K562 (cell line): Measurements from ENCODE around the gene ZMAT3. TPM values are rescaled to one million over a fixed set of nuclear protein-coding genes. Genes with fewer than 3 reads are reported as not detected.
A peak's percentile ranks its signal among the peaks of the same experiment; 100 is the strongest.

ENCODE experiments used
- ATF1 ChIP-seq, 2 experiments: fragments of 450-650 bp in 1 of 2; IDR thresholded peaks; 2 replicates each; pipeline ENCODE4 v1.6.1; 2016; ENCODE audit warnings: missing compliant biosample characterization in 1 of 2, missing genetic modification characterization in 1 of 2
- ATF3 ChIP-seq, 2 experiments: fragments of 450-650 bp in 1 of 2; sonication (generic) in 1 of 2; formaldehyde crosslinking in 1 of 2; IDR thresholded peaks in 1 of 2; conservative IDR thresholded peaks in 1 of 2; 2 replicates each; pipeline versions ENCODE4 v1.6.1 to v1.8.1; 2016 to 2023; ENCODE audit warnings: mild to moderate bottlenecking in 2 of 2, moderate library complexity in 2 of 2, inconsistent platforms in 1 of 2, missing genetic modification reagents in 1 of 2
- ATF7 ChIP-seq: fragments of 450-650 bp; IDR thresholded peaks from 2 replicates; pipeline ENCODE4 v1.7.1; 2014; ENCODE audit warnings: mild to moderate bottlenecking, moderate library complexity
- CCAR2 ChIP-seq: fragments of 200-400 bp; formaldehyde crosslinking; IDR thresholded peaks from 2 replicates; pipeline ENCODE4 v1.6.1; 2017; ENCODE audit warnings: mild to moderate bottlenecking, low read depth, low read length
- DPF2 ChIP-seq: fragments of 450-650 bp; IDR thresholded peaks from 2 replicates; pipeline ENCODE4 v1.6.1; 2016
- FOSL1 ChIP-seq: fragments of 200-800 bp; sonication (Bioruptor generic); conservative IDR thresholded peaks from 2 replicates; pipeline ENCODE4 v1.6.1; 2016; ENCODE audit warnings: missing genetic modification characterization, missing compliant biosample characterization
- HEY1 ChIP-seq: fragments of 250-450 bp; sonication (Bioruptor Pico); IDR thresholded peaks from 2 replicates; pipeline ENCODE4 v1.5.0; 2020; ENCODE audit warnings: mild to moderate bottlenecking, moderate library complexity, borderline replicate concordance
- MAFF ChIP-seq: IDR thresholded peaks from 2 replicates; pipeline ENCODE4 v1.6.1; 2012; ENCODE audit warnings: low read length, improper control_type of control experiment
- MAFG ChIP-seq: fragments of 450-650 bp; conservative IDR thresholded peaks from 2 replicates; pipeline ENCODE4 v1.6.1; 2016; ENCODE audit warnings: missing genetic modification characterization, missing compliant biosample characterization
- MED1 ChIP-seq: sonication (generic); formaldehyde crosslinking; IDR thresholded peaks from 2 replicates; pipeline ENCODE4 v1.8.1; 2023; ENCODE audit warnings: missing genetic modification reagents, borderline replicate concordance
- MEIS2 ChIP-seq: fragments of 450-650 bp; IDR thresholded peaks from 2 replicates; pipeline ENCODE4 v1.6.1; 2014; ENCODE audit warnings: mild to moderate bottlenecking; ENCODE audit not compliant: partially characterized antibody
- NFE2 ChIP-seq: IDR thresholded peaks from 2 replicates; pipeline ENCODE4 v1.6.1; 2014; ENCODE audit warnings: antibody characterized with exemption, low read depth
- PBX2 ChIP-seq, 2 experiments: IDR thresholded peaks in 1 of 2; conservative IDR thresholded peaks in 1 of 2; 2 replicates each; pipeline ENCODE4 v1.6.1; 2016; ENCODE audit warnings: low read depth in 2 of 2, mild to moderate bottlenecking in 1 of 2, missing compliant biosample characterization in 1 of 2, missing genetic modification characterization in 1 of 2, moderate library complexity in 1 of 2
- RCOR1 ChIP-seq, 2 experiments: IDR thresholded peaks; 2 replicates each; pipeline ENCODE4 v1.6.1; 2012; ENCODE audit warnings: low read depth in 2 of 2, low read length in 2 of 2, borderline replicate concordance in 1 of 2, improper control_type of control experiment in 1 of 2
- SMAD4 ChIP-seq: fragments of 250-450 bp; sonication (Bioruptor Pico); conservative IDR thresholded peaks from 2 replicates; pipeline ENCODE4 v1.8.0; 2021; ENCODE audit warnings: inconsistent platforms, mild to moderate bottlenecking, moderate library complexity
- SRSF9 ChIP-seq: fragments of 200-400 bp; formaldehyde crosslinking; IDR thresholded peaks from 2 replicates; pipeline ENCODE4 v1.6.1; 2017; ENCODE audit warnings: low read depth, low read length, borderline replicate concordance
- ZNF3 ChIP-seq: fragments of 250-450 bp; sonication (Bioruptor Pico); IDR thresholded peaks from 2 replicates; pipeline ENCODE4 v1.5.0; 2021; ENCODE audit warnings: mild to moderate bottlenecking, moderate library complexity
- ZNF395 ChIP-seq: fragments of 200-800 bp; sonication (Bioruptor generic); IDR thresholded peaks from 2 replicates; pipeline ENCODE4 v1.6.1; 2017; ENCODE audit warnings: missing genetic modification characterization, missing compliant biosample characterization
- ZNF639 ChIP-seq, 2 experiments: fragments of 200-800 bp in 1 of 2; sonication (Bioruptor generic) in 1 of 2; sonication (generic) in 1 of 2; formaldehyde crosslinking in 1 of 2; IDR thresholded peaks in 1 of 2; conservative IDR thresholded peaks in 1 of 2; 2 replicates each; pipeline versions ENCODE4 v1.5.0 to v1.6.1; 2016 to 2020; ENCODE audit warnings: missing compliant biosample characterization in 1 of 2, missing genetic modification characterization in 1 of 2, missing genetic modification reagents in 1 of 2
- polyA plus RNA-seq, 8 experiments: library from polyadenylated mRNA; depleted of rRNA in 4 of 8; stranded (reverse) in 5 of 8; unstranded in 3 of 8; fragments of >200 nt; fragmentation: Nextera tagmentation in 2 of 8; fragmentation: Illumina TruSeq in 1 of 8; extraction: Ambion mirVana in 2 of 8; extraction: Trizol in 1 of 8; gene quantifications; 2 replicates each; pipeline versions ENCODE4 v1.2.1 to v1.2.3, GENCODE V29; 2011 to 2014; ENCODE audit warnings: inconsistent platforms in 1 of 8, missing spikeins in 1 of 8
- total RNA-seq, 7 experiments: library from RNA; depleted of rRNA in 6 of 7; stranded (reverse); fragments of >200 nt in 6 of 7; fragmentation: Illumina TruSeq in 2 of 7; extraction: Trizol in 2 of 7; gene quantifications; 2 replicates each; pipeline versions ENCODE4 v1.2.1 to v1.2.3, GENCODE V29; 2011 to 2021; ENCODE audit warnings: low replicate concordance in 1 of 7

ZMAT3 gene
- total and polyA plus RNA-seq, 9 of the 15 experiments (the other 6 are each of a cell fraction or from before 2014, with no cell fraction given), result 0.87 to 5.1 (median 3.9) TPM

GRCh38 chr3:179098388-179099077 is 26.9 kb upstream of the ZMAT3 start (continued):
- 0 out of 2 replicates have a peak, but pooled peaks have one; percentile 58 for TF ChIP-seq ZNF395 (CRISPR knock-in tag)
- no peak for TF ChIP-seq SRSF9
- peak; percentile 79 for TF ChIP-seq ATF3 (IDR thresholded peaks at IDR 0.05)
- no peak for TF ChIP-seq ATF3 (CRISPR knock-in tag; conservative IDR thresholded peaks at IDR 0.05)
- peak; percentile 33; the same call in 1 of the 2 replicates for TF ChIP-seq NFE2
- peak; percentile 40; the same call in 1 of the 2 replicates for TF ChIP-seq DPF2
- TF ChIP-seq ZNF639 (CRISPR knock-in tag; conservative IDR thresholded peaks at IDR 0.05 in 1 of 2, IDR thresholded peaks at IDR 0.05 in 1 of 2), result peak in 1 of 2 experiments; percentile 51; a peak in 1 of 4 replicates
- TF ChIP-seq ATF1 (CRISPR knock-in tag; IDR thresholded peaks at IDR 0.05), result no peak
- TF ChIP-seq ATF1 (tag; IDR thresholded peaks at IDR 0.05), result no peak
- peak; percentile 55 for TF ChIP-seq MEIS2
- TF ChIP-seq MED1 (CRISPR knock-in tag), result no peak
- peak; percentile 21; the same call in 1 of the 2 replicates for TF ChIP-seq MAFF
- no peak for TF ChIP-seq CCAR2
- peak; percentile 88 for TF ChIP-seq FOSL1
- TF ChIP-seq RCOR1 (IDR thresholded peaks at IDR 0.05; ENCODE audit: borderline replicate concordance in 1 of 2, low read depth in 2 of 2, low read length in 2 of 2), result no peak
- peak; percentile 60; the same call in 1 of the 2 replicates for TF ChIP-seq SMAD4 (CRISPR knock-in tag)
- TF ChIP-seq HEY1, result no peak
- no peak for TF ChIP-seq PBX2 (CRISPR knock-in tag; IDR thresholded peaks at IDR 0.05; ENCODE audit: low read depth)
- TF ChIP-seq PBX2 (tag; conservative IDR thresholded peaks at IDR 0.05; ENCODE audit: low read depth), result peak; percentile 70
- 0 out of 2 replicates have a peak, but pooled peaks have one; percentile 17 for TF ChIP-seq ATF7
- peak; percentile 66 for TF ChIP-seq MAFG (tag)
- TF ChIP-seq ZNF3, result no peak
